Fibroblast of skin of back (primary cell): Measurements from ENCODE around the gene WDFY4.

ENCODE experiments used
- DNase-seq: peaks from one replicate; pipeline ENCODE4 v3.0.0-alpha.2; 2013

WDFY4 gene

GRCh38 chr10:48749254-48749787 lies 64.6 kb downstream of the WDFY4 start:
- no peak for DNase-seq

- DNase-seq: no peak
These were observed 65.3 kb downstream of the WDFY4 start for GRCh38 chr10:48750019-48750418.

- DNase-seq: no peak
These were observed 66.3 kb downstream of the WDFY4 start for GRCh38 chr10:48750991-48751390.

GRCh38 chr10:48751730-48752129 lies 67.1 kb downstream of the WDFY4 start:
- no peak for DNase-seq

GRCh38 chr10:48758411-48758810 lies 73.7 kb downstream of the WDFY4 start:
- no peak for DNase-seq

- no peak for DNase-seq
These were observed 74.6 kb downstream of the WDFY4 start for GRCh38 chr10:48759113-48759901.

GRCh38 chr10:48760983-48761382 lies 76.3 kb downstream of the WDFY4 start:
- peak; percentile 3 for DNase-seq

GRCh38 chr10:48762064-48763042 lies 77.7 kb downstream of the WDFY4 start:
- DNase-seq: peak; percentile 29

- no peak for DNase-seq
These were observed 78.8 kb downstream of the WDFY4 start for GRCh38 chr10:48763403-48763965.

GRCh38 chr10:48764486-48764885 lies 79.8 kb downstream of the WDFY4 start:
- DNase-seq: no peak

- DNase-seq: no peak
These were observed 80.4 kb downstream of the WDFY4 start for GRCh38 chr10:48765039-48765438.

- no peak for DNase-seq
These were observed 80.9 kb downstream of the WDFY4 start for GRCh38 chr10:48765527-48765926.

GRCh38 chr10:48767373-48768143 lies 82.9 kb downstream of the WDFY4 start:
- DNase-seq: no peak

GRCh38 chr10:48768144-48768766 lies 83.6 kb downstream of the WDFY4 start:
- DNase-seq: no peak

- no peak for DNase-seq
These were observed 84.3 kb downstream of the WDFY4 start for GRCh38 chr10:48768926-48769325.

GRCh38 chr10:48769706-48770435 lies 85.2 kb downstream of the WDFY4 start:
- DNase-seq: no peak

- DNase-seq: no peak
These were observed 86.0 kb downstream of the WDFY4 start for GRCh38 chr10:48770561-48771089.

GRCh38 chr10:48771234-48771633 lies 86.6 kb downstream of the WDFY4 start:
- DNase-seq: no peak

GRCh38 chr10:48772059-48772458 lies 87.4 kb downstream of the WDFY4 start:
- no peak for DNase-seq

- DNase-seq: no peak
These were observed 88.9 kb downstream of the WDFY4 start for GRCh38 chr10:48773580-48773979.
